ENCODE data around the gene FOXC2.

Gene FOXC2

DNA sequence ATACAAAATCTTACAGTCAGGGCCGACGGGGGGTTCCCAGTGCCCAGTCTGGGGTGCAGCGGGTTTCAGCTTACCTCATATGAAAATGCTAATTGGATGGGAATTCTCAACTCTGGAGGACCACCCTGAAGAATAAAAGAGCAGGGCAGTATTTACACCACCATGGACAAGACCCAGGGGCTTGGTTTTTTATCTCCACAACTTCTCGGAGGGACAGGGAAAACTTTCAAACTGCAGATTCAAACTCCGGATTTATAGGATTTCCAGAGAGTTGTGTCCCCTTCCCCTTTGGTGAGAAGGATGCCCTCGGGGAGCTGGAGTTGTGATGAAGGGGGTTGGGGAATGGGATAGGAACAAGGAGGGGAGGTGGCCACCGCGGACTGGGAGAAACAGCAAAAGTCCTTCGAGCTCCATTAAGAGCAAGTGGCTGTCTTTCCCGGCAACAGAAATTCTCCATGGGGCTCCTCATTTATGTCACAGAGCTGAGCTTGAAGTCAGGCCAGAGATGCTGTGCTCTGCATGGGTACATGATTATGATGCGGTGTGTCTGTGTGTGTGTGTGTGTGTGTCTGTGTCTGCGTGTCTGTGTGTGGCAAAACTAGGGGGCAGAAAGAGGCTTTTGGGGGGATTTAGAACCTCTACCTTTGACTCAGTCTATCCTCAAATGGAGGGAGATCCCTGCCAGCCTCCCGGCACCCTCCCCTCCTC lies 27.4 kb downstream of the FOXC2 start:
- no peak for DNase-seq

DNA sequence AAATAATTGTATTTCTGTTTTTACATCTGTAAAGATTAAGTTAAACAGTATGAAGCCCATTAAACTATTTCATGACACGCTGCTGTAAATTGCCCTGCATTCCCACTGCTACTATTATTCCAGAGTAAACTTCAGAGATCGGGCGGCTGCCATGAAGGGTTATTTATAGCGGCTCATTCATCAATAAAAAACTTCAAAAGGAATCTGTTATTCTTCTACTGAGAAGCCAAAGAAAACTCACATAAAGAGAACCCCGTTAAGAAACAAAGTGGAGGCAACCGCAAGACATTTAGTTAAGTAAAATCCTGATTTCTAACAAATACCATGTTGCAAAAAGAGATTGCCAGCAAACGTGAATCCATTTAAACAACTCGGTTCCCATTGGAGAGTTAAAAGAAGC lies 28.1 kb downstream of the FOXC2 start:
- DNase-seq: no peak

DNA sequence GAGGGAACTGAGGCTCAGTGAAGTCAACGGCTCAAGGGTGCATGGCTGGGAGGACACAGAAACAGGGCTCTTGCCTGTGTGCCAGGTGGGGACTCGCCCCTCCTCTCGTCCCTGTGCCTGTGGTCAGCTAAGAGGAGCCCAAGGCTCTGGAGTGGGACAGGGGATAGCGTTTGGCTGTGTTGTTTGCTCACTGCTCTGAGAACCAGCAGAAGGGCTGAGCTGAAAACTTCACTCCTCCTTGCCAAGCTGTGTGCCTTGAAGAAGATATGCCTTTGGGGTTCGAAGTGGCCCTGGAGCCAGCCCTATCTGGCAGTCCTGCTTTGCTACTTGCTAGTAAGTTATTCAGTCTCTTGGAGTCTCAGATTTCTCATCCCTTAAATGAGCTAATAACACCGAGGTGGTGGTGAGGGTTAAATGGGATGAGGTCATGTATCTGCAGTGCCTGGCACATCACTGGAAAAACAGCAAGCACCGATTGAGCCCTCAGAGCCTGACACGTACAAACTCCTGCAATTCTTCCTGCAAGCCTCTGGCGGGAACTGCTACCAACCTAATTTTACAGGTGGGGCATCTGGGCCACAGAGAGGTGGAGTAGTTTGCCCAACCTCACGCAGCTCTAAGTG lies 29.5 kb downstream of the FOXC2 start:
- DNase-seq: no peak

DNA sequence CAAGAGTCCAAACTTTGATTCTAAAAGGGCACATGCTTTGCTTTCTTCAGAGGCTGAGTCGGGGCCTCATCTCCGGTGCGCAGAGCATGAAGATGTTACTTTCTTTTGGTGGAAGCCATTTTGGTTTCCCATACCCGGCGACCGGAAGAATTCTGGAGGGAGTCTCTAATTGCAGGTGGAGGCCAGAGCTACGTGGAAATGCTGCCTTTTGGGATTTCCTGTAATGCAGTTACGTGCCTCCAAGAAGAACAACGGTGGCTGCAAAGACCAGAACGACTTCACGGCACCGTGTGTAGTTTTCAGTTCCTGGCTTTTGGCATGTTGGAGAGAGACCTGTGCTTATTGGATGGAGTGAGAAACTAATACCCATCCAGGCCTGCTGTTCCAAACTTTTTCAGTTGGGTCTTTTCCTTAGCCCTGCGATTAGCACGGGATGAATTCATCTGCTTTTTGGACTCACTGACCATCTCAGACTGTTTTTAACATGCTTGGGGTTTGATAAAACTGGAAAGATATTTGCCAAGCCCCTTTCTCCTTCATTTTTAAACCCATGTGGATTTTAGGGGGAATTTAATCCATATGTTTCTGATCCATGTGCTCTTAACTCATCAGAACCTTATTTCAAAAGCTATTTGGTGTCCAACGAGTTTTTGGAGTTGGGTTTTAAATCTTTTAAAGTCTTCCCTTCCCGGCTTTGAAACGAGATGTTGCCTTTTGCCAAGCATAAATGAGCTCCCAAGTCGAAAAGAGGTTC lies 30.7 kb downstream of the FOXC2 start:
- no peak for DNase-seq

DNA sequence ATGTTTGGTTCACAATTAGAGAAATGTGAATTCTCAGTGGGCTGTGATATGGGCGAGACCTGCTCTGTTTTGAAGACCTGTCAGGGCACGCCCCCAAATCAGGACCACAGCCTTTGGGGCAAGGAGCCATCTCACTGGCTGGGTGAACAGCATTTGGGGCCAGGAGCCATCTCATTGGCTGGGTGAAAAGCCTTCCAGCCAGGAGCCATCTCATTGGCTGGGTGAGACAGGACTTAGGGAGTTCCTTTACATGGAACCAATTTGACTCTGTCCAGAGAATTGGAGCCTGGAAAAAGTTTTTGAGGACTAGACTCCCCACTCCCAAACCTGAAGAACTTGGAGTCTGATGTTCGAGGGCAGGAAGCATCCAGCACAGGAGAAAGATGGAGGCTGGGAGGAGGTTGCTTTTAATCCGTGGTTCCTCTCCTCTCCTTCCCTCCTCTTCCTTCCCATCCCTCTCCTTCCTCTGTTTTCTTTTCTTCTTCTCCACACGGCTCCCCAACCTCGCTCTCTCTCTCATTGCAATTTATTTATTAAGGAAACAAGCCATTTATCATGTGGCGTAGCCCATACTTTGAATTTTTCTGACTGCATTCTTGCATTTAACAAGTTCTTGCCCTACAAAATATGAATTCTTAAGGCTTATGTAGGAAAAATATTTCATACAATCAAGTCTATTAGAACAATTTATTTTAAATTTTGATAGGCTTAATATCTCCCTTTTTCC lies 31.4 kb downstream of the FOXC2 start:
- DNase-seq: no peak

DNA sequence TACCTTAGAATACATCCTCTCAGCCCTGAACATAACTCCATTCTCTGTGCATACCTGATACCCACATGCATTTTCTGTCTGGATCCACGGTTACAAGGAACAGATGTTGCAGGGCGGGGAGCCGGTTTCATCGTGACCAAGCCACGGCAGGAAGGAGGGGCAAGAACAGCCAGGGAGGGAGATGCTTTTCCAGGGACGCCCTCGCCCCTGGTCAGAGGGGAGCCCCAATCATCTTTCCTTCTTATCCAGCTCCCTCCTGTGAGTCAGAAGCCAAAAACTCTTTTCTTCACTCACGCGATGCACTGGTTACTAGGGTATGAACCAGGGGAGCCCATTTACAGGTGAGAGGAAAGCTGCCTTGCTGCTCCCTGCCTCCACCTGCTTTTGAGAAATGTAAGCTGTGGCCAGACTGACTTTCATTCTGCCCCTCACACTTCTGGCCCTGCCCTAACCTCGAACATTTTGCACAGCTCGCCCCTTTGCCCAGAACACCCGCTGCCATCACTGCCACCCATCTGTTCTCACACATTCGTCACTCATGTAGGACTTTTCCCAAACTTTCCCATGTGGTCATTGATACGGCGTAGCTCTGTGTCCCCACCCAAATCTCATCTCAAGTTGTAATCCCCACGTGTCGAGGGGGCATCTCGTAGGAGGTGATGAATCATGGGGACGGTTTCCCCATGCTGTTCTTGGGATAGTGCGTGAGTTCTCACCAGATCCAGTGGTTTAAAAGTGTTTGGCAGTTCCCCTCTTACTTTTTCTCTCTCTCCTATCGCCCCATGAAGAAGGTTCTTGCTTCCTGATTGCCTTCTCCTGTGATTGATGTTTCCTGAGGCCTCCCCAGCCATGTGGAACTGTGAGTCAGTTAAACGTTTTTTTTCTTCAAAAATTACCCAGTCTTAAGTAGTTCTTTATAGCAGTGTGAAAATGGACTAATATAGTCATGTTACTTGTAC lies 32.3 kb downstream of the FOXC2 start:
- no peak for DNase-seq

DNA sequence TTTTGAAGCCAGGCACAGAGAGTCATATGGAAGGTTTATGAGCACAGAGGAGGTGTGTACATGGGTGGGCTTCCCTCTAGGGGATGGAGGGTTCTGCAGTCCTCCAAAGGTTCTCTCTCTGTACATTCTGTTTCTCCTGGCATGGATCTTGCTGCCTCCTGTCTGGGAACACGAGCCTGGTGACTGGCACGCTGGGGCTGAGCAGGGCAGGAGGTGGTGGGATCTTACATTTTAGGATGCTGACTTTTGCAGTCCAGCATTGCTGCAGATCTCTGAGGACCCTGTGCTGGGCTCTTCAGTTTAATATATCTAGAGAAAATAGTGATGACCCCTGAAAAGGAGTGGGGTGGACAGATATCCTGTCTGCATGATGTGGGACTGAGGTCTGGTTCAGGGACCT lies 34.7 kb downstream of the FOXC2 start:
- DNase-seq: no peak

DNA sequence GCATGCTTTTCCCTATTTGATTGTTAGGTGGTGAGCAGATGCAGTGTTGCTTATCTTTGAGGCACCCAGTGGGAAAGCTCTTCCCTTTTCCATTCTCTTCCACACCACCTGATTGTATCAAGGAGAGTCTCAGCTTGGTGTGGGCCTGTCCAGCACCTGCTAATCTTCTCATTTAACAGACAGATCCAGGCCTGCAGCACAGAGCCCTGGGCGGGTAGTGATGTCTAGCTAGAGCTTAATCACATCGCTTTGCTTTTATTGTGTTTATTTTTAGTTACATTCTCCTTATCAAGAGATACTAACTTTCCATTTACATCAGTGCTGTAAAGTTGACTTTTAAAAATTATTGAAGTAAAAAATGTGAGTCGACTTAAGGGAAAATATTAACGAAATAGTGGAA lies 35.9 kb downstream of the FOXC2 start:
- DNase-seq: no peak

DNA sequence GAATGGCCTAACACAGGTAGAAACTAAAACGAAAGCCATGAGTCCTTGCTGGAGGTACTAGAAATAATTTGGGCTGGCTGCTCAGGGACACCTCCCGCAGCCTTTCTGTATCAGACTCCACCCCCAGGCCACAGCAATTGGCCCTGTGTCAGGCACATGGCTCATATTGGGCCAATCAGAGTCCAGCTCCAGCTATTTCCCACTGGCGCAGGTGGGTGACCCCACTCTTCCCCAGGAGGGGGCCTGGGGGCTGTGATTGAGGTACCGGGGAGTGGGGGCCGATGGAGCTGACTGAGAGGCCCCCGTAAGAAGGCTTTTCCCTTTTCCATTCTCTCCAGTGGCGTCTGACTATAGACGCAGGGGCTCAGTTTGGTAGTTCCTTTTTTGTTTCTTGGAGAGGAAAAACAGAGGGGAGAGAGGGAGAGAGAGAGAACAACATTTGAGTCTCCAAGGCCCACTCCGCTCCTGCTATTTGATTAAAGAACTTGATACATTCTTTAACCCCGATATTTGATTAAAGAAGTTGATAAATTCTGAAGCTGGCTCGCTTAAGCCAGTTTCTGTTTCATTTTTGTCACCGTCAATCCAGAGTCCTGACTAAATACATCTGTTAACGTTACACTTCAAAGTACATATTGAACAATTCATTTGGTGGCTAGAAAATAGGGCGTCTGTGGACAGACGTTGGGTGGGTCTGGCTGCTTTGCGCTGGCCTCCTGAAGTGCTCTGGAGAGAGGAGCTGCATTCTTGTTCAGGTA lies 38.0 kb downstream of the FOXC2 start:
- no peak for DNase-seq

DNA sequence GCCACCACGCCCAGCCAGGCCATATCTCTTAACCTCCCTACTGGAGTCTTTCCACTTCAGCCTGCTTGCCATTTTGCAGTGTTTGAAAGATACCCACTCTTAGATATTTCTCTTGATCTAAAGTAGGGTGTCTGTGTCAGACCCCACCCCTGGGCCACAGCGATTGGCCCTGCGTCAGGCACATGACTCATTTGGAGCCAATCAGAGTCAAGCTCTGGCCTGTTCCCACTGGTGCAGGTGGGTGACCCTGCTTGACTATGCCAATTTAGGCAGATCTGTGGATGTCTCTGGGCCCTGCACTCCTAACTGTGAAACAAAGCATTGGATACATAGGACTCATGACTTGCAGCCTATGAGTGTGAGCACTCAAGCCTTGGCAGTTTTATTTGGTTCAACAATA lies 39.3 kb downstream of the FOXC2 start:
- DNase-seq: no peak

DNA sequence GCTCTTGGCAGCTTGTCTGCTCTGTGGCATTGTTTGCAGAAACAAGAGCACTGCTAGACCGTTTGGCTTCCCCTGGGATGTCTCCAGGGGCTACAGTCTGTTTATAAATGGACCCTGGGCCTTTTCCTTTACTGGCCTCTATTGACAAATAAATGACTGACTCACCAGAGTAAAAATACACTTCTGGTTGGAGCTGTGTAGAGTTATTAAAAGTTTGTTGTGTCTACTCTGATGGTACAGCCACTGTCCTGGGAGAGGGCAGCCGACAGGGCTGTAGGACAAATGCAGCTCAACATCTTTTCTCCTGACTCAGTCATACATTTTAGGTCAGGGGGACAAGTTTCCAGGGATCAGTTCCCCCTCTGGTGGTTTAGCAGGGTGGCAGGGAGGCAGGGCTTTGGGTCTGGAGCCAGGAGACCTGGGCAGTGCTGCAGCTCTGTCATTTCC lies 41.7 kb downstream of the FOXC2 start:
- DNase-seq: no peak

DNA sequence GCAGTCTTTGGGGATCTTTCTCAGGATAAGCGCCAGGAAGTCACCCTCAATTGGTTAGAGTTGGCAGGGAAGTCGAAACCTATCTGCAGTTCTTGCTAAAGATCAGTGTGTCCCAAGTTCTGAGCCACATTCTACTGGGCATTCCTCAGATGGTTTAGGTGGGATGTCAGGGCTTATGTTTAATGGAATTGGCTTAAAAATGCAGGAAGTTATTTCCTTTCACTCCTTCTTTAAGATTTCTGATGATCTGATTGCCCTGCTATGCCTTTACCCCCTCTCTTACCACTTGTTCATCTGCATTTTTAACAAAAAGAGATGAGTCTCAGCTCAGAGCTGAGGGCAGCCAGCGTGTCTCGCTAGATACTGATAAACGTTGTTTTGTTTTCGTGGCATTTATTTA lies 42.5 kb downstream of the FOXC2 start:
- no peak for DNase-seq

DNA sequence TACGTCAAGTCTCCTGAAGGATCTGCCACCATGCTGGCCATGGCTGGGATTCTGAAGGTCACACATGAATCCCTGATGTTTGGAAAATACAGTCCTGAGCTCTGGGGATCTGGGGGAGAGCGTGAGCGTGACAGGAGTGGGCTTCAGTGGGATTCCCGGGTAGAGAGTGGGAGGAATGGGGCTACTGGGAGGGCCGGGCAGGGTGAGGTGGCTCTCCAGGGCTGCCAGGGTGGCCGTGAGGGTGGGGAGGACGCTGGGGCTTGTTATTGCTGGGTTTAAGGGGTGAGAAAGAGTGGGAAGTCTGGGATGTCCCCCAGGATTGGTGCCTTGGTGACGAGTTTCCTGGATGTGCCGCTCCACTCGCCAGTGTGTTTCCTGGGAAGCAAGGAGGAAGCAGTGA lies 43.0 kb downstream of the FOXC2 start:
- DNase-seq: no peak

DNA sequence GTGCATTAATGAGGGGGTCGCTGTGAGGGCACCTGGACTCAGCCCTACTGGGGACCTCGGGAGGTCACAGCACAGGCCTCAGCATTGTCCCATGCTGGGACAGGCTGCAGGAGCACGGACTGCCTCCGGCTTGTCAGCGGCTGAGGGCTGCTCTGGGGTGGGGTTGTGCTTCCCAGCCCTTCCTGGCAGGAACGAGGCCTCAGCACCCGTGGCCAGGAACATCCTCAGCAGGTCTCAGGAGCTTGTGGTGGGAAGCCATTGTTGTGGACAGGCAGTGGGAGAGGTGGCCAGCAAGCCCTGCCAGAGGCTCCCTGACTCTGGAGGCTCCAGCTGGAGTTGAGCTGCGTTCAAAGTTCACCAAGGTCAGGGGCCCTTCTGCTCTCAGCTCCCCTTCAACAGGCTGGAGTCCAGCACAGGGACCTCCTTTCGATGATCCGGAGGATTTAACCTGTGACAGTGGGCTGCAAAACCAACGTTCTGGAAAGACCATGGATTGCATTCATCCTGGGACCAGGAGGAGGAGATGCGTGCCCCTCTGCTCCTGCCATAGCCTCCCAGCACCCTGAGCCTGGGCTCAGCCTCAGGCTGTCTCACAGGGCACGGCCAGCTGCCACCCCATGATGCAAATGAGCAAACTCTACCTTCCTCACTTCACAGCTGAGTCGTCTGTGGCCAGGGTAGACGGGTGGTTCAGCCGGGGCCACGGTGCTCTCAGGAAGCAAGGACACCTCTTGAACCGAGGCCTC lies 44.3 kb downstream of the FOXC2 start:
- no peak for DNase-seq

DNA sequence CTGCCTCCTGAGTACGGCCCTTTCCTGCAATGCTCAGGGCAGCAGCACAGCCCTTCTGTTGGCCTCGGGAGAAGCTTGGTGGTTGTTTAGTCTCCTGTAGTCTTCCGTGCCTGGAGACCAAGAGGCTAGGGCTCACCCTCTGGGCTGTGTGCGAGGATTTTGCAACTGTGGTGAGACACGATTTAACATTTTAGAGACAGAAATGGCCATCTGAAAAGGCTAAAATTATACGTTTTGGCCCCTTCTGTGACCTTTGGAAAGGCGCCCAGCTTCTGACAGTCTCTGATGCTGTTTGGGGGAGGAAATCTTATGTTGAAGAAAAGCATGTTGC lies 44.9 kb downstream of the FOXC2 start:
- DNase-seq: no peak

DNA sequence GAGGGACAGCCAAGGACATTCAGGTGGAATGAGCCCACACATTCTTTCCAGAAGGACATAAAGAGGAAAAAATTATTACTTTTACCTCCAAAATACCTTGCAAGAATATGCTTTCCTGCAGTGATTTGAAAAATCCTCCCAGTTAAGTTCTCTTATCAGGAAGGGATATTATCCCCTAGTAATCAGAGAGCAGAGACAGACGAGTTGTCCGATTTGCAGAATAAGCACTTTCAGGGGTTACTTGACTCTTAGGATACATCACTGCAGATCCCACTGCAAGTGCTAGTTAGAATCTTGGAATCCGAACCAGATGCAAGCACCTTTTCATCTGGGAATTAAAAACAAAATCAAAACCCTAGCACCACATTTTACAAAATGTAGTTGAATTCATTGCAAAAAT lies 45.3 kb downstream of the FOXC2 start:
- DNase-seq: no peak

DNA sequence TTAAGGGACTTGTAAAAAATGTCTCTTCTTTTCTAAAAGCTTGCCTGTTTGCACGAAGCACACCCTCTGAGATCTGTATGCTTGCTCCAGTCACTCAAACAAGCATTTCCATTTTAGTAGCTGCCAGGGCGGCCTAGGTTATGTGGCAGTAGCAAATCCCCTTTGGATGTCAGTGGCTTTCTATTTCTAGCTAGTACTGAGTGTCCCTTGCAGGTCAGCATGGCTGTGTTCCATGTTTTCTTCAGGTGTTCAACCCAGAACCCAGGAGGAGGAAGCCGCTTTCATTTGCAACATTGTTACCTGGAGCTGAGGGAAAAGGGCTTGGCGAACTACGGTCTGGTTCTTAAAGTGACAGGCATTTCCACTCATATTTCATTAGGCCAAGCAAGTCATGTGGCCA lies 48.1 kb downstream of the FOXC2 start:
- DNase-seq: no peak

DNA sequence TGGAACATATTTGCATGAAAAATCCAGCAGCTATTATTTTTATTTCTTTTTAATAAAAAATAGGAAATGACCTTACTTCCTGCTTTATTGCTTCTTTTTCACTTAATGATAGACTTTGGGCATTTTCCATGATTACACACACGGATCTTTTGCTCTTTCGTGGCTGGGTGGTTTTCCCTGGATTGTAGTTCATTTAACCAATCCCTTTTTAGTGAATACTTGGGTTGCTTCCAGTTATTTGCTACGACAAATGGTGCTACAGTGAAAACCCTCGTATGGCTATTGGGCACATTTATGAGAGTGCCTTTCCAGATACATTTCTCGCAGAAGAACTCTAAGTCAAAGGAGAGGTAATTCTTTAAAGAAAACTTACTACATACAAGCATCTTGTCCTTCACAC lies 50.3 kb downstream of the FOXC2 start:
- DNase-seq: no peak

DNA sequence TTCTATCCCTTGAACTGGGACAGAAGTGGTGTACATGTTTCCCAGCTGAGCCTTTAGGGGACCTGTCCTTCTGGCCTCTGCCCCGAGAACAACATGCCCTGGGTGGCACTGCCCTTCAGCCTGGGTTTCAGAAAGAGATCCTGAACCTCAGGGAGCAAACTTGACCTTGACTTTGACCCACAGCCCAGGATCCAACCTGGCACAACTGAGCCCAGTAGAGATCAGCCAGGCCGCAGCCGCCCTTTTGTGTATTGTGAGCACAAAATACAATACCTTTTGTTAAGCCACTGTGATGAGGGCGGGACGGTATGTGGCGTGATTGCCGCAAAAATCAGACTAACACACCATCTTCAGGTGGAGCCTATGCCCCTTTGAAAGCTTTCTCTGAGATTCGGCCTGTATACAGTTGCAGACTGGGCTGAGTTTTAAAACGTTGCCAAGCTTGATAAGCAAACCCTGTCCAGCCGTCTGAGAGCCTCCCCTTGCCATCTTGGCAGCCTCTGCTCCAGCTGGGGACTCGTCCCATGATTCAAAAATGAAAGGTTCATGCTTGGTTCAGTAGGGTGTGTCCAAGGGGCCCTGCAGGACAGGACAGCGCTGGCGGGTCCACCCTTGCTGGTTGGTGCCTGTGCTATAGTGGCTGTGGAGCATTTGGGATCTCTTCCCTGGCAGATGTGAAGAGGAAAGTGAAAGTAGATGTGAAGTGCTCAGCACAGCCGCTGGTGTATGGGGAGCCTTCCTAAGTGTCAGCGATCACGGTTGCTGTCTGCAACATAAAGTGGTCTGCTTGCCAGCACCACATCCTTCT lies 52.0 kb downstream of the FOXC2 start:
- DNase-seq: no peak
